Measurements from ENCODE around the gene NEUROG2. TPM values are rescaled to one million over a fixed set of nuclear protein-coding genes. Genes with fewer than 3 reads are reported as not detected.

Gene NEUROG2
- total and polyA plus RNA-seq, 2 of the 8 experiments (the other 6 are each of a cell fraction or from before 2014, with no cell fraction given), result 0.03 TPM; not detected in 1

- Histone ChIP-seq H3K18ac (ENCODE audit: extremely low read depth, low read length) (no peak overlapping the region), H3K9ac (replicated peaks in 1 of 4; ENCODE audit: extremely low read depth in 1 of 4, low read depth in 3 of 4, low read length in 3 of 4) (no peak overlapping the region), H3K79me1 (ENCODE audit: low read depth, low read length) (no peaks in the 10 kb centered on the region), H2BK120ac (replicated peaks; ENCODE audit: low read depth, low read length) (no peak overlapping the region), H3K79me2 (ENCODE audit: control insufficient read depth in 1 of 2, insufficient read depth in 2 of 2, low read length in 2 of 2) (no peaks in the 10 kb centered on the region), H3K14ac (ENCODE audit: insufficient read length) (no peak overlapping the region), H4K8ac (ENCODE audit: extremely low read depth, insufficient read depth, low read length) (no peak overlapping the region), H3K4me3 (ENCODE audit: extremely low read depth in 1 of 4, insufficient read depth in 2 of 4, low read depth in 3 of 4, low read length in 4 of 4) (no peak overlapping the region), H3K4me1 (replicated peaks in 1 of 4; ENCODE audit: control insufficient read depth in 3 of 4, insufficient read depth in 4 of 4, low read length in 3 of 4) (peaks cover 0 to 5% (median 0%) of the 10 kb centered on the region in 4 experiments; a peak in 1 of 7 replicates), H2AK5ac (ENCODE audit: low read depth, low read length) (no peak overlapping the region), H4K5ac (ENCODE audit: insufficient read length, low read depth, low read length) (no peak overlapping the region), H3K23me2 (ENCODE audit: low read depth, low read length) (no peaks in the 10 kb centered on the region), H3K27me3 (replicated peaks in 1 of 4; ENCODE audit: control insufficient read depth in 3 of 4, extremely low read depth in 1 of 4, insufficient read depth in 3 of 4, low read length in 3 of 4) (no peaks in the 10 kb centered on the region), H3K4me2 (ENCODE audit: insufficient read depth in 1 of 2, low read depth in 2 of 2, low read length in 2 of 2) (no peak overlapping the region), H2BK12ac (ENCODE audit: low read depth, low read length) (no peak overlapping the region), H3K56ac (replicated peaks; ENCODE audit: insufficient read length, low read depth, low read length) (no peak overlapping the region), H2AFZ (ENCODE audit: low read length) (no peak overlapping the region), H3K36me3 (ENCODE audit: control insufficient read depth in 2 of 4, insufficient read depth in 4 of 4, low read length in 3 of 4) (peaks cover 0 to 9% (median 0%) of the 10 kb centered on the region in 4 experiments; a peak in 2 of 8 replicates), H4K20me1 (replicated peaks in 1 of 2; ENCODE audit: control insufficient read depth in 1 of 2, insufficient read depth in 2 of 2, low read length in 2 of 2) (no peaks in the 10 kb centered on the region), H3K4ac (replicated peaks; ENCODE audit: insufficient read length, low read depth, low read length) (no peak overlapping the region), H3K9me3 (ENCODE audit: insufficient read depth in 2 of 2, low read depth in 1 of 2, low read length in 1 of 2) (no peaks in the 10 kb centered on the region), H2BK15ac (ENCODE audit: low read length) (no peak overlapping the region), H2BK20ac (ENCODE audit: low read length) (no peak overlapping the region), H3K27ac (ENCODE audit: low read depth, low read length) (no peak overlapping the region), H2BK5ac (ENCODE audit: low read depth, low read length) (no peak overlapping the region), H3K23ac (ENCODE audit: insufficient read length) (no peak overlapping the region), H4K91ac (replicated peaks; ENCODE audit: insufficient read length, low read length) (no peak overlapping the region)
- no peak for FAIRE-seq
- CTCF ChIA-PET (ENCODE audit: partially characterized antibody), result interaction anchor here (0.9 to 1.5 kb wide), 4 partner anchors 8 to 45 kb away, joined by 3 to 5 read pairs (median 3); no protein-coding TSS in a partner anchor
- WGBS, 2 experiments (ENCODE audit: extremely low coverage in 1 of 2, insufficient coverage in 1 of 2, insufficient read length in 1 of 2, insufficient replicate concordance in 2 of 2, low coverage in 1 of 2, low lambda C conversion rate in 2 of 2, missing lambda C conversion rate in 1 of 2), result 100% methylated on average over 2 of the region's 2 CpGs; no CpG with 5 or more reads in 1 of the 2 experiments
- DNase-seq (ENCODE audit: low read depth in 1 of 2, low spot score in 2 of 2), result no peak
- POLR2A ChIA-PET (ENCODE audit: partially characterized antibody), result interaction anchor here (1.1 kb wide), 1 partner anchor 8 kb away, joined by 3 read pairs; no protein-coding TSS in a partner anchor
- TF ChIP-seq SIRT6 (IDR thresholded peaks at IDR 0.05; ENCODE audit: low read length) (no peak), FOSL1 (IDR thresholded peaks at IDR 0.05; ENCODE audit: insufficient read depth, low read depth, low read length) (no peak), SIN3A (conservative IDR thresholded peaks at IDR 0.05 in 1 of 2, IDR thresholded peaks at IDR 0.05 in 1 of 2; ENCODE audit: low read depth in 1 of 2, low read length in 2 of 2) (no peak), SUZ12 (IDR thresholded peaks at IDR 0.05; ENCODE audit: low read length) (no peak), E2F6 (IDR thresholded peaks at IDR 0.05) (no peak), ATF3 (IDR thresholded peaks at IDR 0.05; ENCODE audit: insufficient read depth, low read depth, low read length) (no peak), RNF2 (IDR thresholded peaks at IDR 0.05; ENCODE audit: borderline replicate concordance, low read depth, low read length, missing control alignments, poor library complexity, severe bottlenecking) (no peak), BACH1 (IDR thresholded peaks at IDR 0.05; ENCODE audit: low read length) (no peak), HDAC2 (IDR thresholded peaks at IDR 0.05; ENCODE audit: borderline replicate concordance in 1 of 2, low read depth in 2 of 2, low read length in 2 of 2) (no peak), TBP (IDR thresholded peaks at IDR 0.05; ENCODE audit: low read depth, low read length) (no peak), GTF2F1 (IDR thresholded peaks at IDR 0.05; ENCODE audit: borderline replicate concordance, low read depth, low read length) (no peak), RFX5 (IDR thresholded peaks at IDR 0.05; ENCODE audit: borderline replicate concordance, low read depth, low read length) (no peak)
Observed at GRCh38 chr4:112560084-112560483, 44.1 kb upstream of the NEUROG2 start.

Measured in H1 (cell line).